Stimulated activated CD8-positive, alpha-beta memory T cell treated with anti-CD3 and anti-CD28 coated beads, Interleukin-15, amount 100 ng/mL, for 1 hour (primary cell): Measurements from ENCODE around the gene RYR3.

Experiments used
- DNase-seq: peaks from one replicate; pipeline ENCODE4 v3.0.0-alpha.2; 2020; ENCODE audit warnings: low read depth

RYR3 gene

DNA sequence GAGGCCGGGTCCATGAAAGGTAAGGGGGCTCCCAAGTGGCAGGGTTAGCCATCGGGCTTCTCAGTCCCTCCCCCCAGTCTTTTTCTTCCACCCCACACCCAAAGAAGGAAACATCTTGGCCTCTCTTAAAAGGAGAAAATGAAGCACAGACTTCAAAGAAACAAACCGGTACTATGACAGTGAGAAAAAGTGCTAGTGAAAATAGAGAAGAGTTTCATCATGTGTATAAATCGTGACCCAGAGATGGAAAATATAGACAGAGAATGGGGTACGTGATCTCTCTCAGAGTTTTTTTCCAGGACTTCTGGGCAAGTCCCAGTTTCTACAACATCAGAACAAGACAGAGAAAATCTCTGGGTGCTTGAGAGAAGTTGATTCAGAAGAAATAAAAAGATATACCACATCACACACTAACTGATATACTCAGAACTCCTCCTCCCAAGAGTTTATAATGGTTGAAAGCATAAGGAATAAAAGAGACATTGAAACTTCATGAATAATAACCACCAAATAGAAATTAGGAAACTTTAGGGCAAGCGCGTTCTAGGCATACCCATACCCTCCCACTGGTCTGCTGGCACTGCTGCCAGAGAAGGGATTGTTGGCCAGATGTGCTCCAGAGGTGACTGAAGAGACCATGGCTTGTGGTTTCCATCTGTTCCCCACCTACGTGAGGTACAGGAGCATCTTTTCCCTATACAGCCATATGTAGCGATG lies 338.6 kb downstream of the RYR3 start:
- DNase-seq = no peak

GRCh38 chr15:33654860-33655259 lies 344.1 kb downstream of the RYR3 start:
- no peak for DNase-seq

GRCh38 chr15:33655488-33655887 lies 344.7 kb downstream of the RYR3 start:
- DNase-seq = no peak

- DNase-seq = no peak
Measured at GRCh38 chr15:33656168-33656567, 345.4 kb downstream of the RYR3 start.

DNA sequence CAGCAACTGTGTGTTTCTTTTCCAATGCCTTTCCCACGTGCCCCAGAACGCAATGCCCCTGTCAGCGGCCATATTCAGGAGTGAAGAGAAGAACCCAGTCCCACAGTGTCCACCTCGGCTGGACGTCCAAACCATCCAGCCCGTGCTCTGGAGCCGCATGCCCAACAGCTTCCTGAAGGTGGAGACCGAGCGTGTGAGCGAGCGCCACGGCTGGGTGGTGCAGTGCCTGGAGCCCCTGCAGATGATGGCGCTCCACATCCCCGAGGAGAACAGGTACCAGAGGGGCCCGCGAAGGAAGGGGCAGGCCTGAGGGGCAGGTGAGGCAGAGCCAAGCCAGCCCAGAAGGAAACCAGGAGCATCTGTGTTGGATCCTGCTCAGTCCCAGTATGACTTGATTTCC lies 349.4 kb downstream of the RYR3 start:
- no peak for DNase-seq

- no peak for DNase-seq
Measured at GRCh38 chr15:33662014-33662413, 351.2 kb downstream of the RYR3 start.

DNA sequence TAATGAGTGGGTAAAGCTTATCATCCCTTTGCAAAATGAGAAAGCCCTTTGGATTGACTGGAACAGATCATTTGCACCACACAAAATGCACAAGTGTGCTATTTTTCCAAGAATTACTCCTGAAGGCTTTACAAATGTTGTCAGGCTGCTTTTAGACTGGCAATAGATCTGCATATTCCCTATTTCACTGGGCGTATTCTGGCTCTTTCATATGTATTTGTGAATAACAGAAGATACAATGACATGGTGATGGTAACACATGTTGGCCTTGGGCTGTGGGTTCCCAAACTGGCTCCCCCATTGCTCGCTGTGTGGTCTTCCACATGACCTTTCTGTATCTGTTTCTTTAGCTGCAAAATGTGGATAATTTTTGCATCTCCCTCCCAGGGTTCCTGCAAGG lies 354.2 kb downstream of the RYR3 start:
- no peak for DNase-seq

DNA sequence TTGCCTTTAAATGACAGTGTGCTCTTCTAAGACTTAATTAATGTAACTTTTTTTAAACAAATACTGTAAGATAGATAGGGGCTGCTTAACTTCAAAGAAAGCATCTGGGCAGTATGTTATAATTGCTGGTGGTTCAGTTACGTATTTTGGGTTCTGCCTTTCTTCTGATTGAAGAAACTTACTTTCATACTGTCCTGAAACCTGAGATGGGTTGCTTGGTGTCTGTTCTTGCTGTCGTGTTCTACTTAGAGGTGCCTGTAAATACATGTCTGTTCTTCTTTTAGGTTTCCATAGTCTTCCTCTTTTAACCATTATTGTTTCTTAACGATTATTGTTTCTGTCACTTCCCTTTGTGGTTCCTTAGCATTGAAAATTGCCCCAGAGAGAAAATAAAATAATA lies 359.8 kb downstream of the RYR3 start:
- no peak for DNase-seq

DNA sequence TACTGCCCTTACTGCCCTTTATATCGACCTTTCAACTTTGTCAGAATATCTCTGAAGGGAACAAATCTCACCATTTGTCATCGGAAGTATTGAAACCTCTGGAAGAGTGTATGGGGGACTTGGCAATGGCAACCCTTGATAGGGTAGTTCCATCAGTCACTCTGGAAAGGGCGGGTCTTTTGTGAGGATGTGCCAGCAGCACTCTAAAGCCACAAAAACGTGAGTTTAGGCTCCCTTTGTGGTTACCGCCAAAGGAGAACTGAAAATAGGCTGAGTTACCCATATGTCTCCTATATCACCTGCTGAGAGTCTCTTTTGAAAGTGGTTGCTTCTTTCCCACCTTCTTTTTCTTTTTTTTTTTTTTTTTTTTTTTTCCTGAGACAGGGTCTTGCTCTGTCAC lies 360.7 kb downstream of the RYR3 start:
- DNase-seq = no peak

DNA sequence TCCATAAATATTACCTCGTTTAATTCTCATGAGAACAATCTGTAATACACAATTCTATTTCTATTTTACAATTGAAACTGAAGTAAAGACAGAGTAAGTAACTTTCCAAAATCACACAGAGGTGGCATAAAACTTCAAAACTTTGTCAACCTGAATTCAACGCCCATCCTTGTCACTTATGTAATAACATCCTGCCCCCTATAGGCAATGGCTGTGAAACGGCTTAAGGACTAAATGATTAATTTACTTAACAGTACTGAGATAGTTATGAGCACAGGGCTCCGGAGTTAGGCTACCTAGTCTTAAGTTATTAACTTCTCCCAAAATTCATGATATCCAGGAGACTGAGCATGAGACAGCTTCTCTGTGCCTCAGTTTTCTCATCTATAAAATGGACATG lies 364.5 kb downstream of the RYR3 start:
- DNase-seq = no peak

DNA sequence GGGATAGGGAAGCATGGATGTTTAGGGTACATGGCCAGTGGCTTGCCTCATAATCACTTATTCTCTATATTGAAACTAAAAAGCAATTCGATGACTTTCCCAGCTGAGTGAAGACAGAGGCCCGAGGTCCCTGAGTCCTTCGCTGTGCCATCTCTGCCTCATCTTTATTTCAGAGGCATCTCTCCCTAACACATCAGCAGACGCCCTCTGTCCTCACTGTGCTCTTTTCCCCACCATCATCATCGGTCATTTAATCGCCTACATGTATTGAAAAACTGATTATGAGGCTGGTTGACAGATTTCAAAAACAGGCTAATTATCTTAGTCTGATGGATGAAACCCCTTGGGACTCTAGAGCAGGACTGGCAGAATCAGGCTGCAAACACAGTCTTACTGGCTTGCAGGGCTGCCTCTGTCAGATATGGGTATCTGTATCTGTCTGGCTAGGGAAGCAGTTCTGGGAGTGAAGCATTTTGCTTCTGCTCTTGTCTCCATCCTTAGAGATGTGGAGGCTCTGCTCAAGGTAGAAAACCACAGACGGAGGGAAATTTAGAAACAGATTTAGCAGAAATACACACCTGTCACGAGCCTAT lies 366.6 kb downstream of the RYR3 start:
- DNase-seq = no peak

DNA sequence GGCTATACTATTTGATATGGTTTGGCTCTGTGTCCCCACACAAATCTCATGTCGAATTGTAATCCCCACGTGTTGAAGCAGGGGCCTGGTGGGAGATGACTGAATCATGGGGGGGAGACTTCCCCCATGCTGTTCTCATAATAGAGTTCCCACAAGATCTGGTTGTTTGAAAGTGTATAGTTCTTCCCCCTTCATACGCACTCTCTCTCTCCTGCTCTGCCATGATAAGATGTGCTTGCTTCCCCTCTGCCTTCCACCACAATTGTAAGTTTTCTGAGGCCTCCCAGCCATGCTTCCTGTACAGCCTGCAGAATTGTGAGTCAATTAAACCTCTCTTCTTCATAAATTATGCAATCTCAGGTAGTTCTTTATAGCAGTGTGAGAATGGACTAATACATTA lies 367.4 kb downstream of the RYR3 start:
- DNase-seq = no peak

DNA sequence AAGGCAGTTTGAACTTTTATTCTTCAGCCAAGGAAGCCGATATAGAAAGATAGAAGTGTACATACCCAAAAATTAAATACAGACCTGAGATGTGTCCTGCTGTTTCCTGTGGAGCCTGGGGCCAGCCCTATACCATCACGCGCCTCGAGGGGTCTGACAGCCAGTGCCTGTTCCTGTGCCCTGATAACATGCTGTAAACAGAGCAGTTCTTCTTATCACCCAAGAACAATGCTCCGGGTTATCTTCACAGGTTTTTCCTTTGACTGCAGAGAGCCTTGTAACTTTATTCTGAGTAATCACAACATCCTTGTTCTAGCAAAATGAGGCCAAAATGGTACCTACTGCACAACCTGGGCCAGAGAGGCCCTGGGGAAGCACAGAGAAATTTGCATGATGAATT lies 367.8 kb downstream of the RYR3 start:
- DNase-seq = no peak

DNA sequence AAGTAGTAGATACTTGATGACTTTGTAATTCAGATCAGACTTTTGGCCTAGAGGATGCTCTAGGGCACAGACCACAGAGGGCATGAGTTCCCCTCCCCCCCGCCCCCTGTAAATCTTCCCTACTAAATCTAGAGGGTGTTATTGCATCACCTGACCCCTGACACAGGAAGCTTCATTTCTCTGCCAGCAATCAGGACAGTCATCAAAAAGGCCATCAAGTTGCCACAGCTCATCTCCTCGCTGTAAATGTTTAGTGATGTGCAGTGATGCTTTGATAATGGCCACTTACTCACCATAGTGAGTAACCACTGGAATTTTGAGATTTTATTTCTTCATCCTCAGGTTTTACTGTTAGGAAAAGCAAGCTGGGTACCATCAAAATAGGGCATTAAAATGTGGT lies 368.3 kb downstream of the RYR3 start:
- no peak for DNase-seq

DNA sequence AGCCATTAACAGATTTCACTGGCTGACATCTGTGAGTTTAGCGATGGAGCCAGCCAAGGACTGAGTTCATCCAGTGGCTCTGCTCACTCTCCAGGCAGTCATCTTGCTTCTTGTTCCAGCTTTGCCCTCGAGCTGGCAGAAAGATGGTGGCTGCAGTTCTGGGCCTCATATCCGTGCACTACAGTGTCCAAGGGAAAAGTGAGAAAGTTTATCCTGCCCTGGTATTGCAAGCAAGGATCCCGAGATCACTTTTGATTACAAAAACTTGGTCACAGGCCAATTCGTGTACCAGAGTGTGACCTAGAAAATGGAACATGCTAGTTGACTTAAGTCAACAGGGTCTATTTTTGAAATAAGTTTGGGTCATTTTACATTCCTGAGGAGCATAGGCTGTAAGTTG lies 369.6 kb downstream of the RYR3 start:
- DNase-seq = no peak

GRCh38 chr15:33693166-33693800 lies 382.5 kb downstream of the RYR3 start:
- no peak for DNase-seq

DNA sequence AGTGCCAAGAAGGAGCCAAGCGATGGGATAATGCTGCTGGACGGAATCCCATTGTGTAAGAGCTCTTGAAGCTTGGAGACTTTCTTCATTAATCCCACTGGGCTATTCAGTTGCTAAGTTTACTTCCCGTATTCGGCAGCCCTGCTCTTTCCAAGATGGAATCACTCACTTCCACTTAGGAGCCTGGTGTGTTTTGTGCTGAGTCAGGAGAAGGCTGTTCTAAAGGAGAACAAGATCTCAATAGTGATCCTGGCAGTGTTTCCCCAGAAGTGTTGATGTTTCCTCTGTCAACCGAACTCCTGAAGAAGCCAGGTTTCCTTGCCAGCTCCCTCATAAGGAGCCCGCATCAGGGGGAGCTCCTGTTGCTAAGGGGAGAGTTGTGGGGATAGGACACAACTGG lies 387.4 kb downstream of the RYR3 start:
- DNase-seq = no peak

GRCh38 chr15:33699145-33699544 lies 388.4 kb downstream of the RYR3 start:
- no peak for DNase-seq

GRCh38 chr15:33699691-33700447 lies 389.1 kb downstream of the RYR3 start:
- no peak for DNase-seq

DNA sequence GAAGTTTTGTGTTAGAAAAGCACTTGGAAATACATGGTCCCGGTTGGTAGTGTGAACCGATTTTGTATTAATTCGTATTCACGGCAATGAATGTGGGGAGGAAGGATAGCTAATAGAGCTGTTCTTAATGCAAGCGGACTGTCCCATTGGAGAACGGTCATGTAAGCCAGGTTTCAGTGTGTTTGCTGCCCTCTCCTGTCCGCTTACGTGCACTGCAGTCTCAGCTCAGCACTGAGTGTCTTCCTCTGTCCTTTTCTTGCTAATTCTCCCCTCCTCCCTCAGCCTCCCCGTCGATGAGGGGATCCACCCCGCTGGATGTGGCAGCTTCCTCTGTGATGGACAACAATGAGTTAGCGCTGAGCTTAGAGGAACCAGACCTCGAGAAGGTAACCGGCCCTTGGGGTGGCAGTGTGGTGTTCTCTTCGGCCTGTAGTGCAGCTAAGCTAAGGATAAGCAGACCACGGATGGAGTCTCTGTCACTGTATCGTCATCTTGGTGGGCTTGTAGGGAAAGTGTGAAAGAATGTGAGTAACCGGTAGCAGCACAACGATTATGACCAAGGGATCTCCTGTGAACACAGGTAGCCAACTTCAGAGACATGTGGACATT lies 390.0 kb downstream of the RYR3 start:
- peak; percentile 26 for DNase-seq

- no peak for DNase-seq
Measured at GRCh38 chr15:33701304-33701696, 390.5 kb downstream of the RYR3 start.

- no peak for DNase-seq
Measured at GRCh38 chr15:33706173-33706572, 395.4 kb downstream of the RYR3 start.

DNA sequence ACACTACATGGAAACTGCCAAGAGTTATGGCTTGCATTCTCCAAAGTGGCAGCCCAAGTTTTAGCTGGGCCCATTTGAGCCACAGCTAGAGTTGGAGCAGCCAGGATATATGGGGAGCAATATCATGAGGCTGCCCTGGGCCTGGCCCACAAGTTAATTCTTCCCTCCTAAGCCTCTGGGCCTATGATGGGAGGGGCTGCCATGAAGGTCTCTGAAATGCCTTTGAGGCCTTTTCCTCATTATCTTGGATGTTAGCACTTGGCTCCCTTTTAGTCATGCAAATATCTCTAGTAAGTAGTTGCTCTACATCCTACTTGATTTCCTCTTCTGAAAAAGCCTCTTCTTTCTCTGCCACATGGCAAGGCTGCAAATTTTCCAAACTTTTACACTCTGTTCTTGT lies 400.0 kb downstream of the RYR3 start:
- no peak for DNase-seq
